HG03442 (cell line): Measurements from ENCODE around the gene RAC3.

Experiments
- ATAC-seq: cut with Tn5 transposase; IDR thresholded peaks from one replicate; pipeline ENCODE4 v1.9.1; 2021; ENCODE audit warnings: mild to moderate bottlenecking, moderate library complexity; ENCODE audit not compliant: unreplicated experiment

RAC3 gene

GRCh38 chr17:82022310-82022980 lies 9.0 kb upstream of the RAC3 start, which contains the start of gene CENPX:
CENPX (minus strand) TSS chr17:82022878; CDS start chr17:82022861, 17 bp downstream.
- no peak for ATAC-seq

- ATAC-seq, result peak; percentile 83
Measured at GRCh38 chr17:82022981-82023446, 8.5 kb upstream of the RAC3 start, which contains the start of gene LRRC45. LRRC45 (plus strand) TSS chr17:82023305; CDS start chr17:82023644, 339 bp downstream.

- ATAC-seq, result peak; percentile 2
Measured at GRCh38 chr17:82023447-82024241, 7.8 kb upstream of the RAC3 start.

DNA sequence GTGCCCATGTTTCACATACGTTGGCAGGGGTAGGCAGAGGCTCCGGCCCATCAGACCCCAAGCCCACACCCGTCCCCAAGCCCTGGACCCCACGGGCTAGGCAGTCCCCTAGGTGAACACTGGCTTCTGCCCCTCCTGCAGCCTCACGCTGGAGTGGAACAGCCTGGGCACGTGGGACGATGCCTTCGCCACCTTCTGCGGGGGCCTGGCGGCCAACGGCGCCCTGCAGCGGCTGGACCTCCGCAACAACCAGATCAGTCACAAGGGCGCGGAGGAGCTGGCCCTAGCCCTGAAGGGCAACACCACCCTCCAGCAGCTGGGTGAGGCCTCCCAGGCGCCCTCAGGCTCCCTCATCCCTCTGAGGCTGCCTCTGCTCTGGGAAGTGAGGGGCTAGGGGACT lies 6.6 kb upstream of the RAC3 start:
- ATAC-seq, result no peak

GRCh38 chr17:82025401-82026107 lies 5.9 kb upstream of the RAC3 start:
- no peak for ATAC-seq

DNA sequence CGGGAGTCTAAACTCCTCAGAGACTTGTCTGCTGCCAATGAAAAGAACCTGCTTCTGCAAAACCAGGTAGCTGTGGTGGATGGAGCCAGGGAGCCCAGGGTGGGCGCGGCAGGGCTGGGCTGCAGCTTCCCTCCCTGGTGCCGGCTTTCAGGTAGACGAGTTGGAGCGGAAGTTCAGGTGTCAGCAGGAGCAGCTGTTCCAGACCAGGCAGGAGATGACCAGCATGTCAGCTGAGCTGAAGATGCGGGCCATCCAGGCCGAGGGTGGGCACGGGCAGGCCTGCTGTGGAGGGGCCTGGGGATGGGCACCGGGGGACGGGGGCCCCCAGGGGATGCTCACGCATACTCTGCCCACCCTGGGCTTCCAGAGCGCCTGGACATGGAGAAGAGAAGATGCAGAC lies 3.2 kb upstream of the RAC3 start:
- ATAC-seq, result no peak

GRCh38 chr17:82028966-82029365 lies 2.5 kb upstream of the RAC3 start:
- no peak for ATAC-seq

GRCh38 chr17:82029391-82029790 lies 2.1 kb upstream of the RAC3 start:
- no peak for ATAC-seq

DNA sequence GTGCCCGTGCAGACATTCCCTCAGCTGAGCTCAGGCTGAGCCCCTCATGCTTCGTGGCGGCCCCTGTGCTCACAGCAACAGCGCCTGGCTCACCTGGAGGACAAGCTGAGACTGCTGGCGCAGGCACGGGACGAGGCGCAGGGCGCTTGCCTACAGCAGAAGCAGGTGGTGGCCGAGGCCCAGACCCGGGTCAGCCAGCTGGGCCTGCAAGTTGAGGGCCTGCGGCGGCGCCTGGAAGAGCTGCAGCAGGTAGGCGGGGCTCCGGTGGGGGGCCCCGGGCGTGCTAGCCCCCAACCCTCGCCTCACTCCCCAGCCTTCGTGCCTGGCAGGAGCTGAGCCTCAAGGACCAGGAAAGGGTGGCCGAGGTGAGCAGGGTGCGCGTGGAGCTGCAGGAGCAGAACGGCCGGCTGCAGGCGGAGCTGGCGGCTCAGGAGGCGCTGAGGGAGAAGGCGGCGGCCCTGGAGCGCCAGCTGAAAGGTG lies 1.4 kb upstream of the RAC3 start:
- ATAC-seq, result no peak

DNA sequence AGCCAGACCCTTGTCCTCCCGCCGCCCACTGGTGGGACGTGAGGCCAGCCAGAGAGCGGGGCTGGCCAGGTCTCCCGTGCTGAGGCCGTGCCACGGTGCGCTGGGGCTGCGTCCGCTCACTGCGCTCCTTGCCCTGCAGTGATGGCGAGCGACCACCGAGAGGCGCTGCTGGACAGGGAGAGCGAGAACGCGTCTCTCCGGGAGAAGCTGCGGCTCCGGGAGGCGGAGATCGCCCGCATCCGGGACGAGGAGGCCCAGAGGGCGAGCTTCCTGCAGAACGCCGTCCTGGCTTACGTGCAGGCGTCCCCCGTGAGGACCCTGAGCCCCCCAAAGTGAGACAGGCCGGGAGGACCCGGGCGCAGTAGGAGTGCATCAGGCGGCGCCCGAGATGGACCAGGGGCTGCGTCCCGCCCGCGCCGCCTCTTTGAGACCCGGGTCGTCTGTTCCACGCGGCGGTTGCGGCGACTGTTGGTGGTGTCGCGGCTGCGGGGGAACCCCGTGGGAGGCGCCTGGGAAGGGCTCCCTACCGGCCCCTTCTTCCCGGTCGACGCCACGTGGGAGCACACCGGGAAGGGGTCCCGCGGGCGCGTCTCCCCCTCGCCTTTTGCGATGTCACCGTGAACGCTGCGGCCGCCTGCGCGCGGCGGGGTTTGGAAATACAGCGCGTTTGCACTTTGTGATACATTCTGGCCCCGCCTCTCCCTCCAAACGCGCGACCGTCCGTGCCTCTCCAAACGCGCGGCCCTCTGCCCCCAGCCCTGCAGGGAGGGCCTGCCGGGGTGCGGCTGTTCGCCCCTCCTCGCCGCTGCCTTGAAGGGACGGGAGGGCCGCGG lies 792 bp upstream of the RAC3 start:
- peak; percentile 39 for ATAC-seq

DNA sequence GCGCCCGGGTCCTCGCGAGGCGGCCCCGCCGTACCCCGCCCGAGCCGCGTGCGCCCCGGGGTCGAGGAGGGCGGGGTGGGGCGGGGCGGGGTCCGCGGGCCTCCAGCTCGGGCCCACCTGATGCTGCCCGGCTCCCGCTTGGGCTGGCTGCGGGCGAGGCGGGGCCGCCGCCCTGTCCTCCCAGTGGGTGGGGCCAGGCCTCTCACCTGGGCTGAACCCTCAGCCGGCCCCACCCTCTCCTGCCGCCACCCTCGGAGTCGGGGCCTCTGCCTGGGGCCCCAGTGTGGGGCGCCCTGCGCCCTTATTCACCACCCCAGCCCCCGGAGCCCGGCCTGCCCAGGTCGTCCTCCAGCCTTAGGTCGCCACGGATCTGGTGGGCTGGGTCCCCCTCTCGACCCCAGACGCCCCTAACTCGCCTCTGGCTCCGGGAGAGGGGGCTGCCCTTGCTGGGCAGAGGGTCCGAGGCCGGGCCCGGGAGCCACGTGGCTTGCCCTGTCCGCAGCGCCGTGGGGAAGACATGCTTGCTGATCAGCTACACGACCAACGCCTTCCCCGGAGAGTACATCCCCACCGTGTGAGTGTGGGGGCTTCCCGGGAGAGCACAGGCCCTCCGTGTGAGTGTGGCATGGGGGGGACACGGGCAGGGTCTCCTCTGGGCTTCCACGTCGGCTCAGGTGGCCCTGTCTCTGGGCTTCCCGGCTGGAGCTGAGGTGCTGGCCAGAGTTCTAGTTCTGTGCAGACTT lies 578 bp downstream of the RAC3 start:
- ATAC-seq, result no peak

DNA sequence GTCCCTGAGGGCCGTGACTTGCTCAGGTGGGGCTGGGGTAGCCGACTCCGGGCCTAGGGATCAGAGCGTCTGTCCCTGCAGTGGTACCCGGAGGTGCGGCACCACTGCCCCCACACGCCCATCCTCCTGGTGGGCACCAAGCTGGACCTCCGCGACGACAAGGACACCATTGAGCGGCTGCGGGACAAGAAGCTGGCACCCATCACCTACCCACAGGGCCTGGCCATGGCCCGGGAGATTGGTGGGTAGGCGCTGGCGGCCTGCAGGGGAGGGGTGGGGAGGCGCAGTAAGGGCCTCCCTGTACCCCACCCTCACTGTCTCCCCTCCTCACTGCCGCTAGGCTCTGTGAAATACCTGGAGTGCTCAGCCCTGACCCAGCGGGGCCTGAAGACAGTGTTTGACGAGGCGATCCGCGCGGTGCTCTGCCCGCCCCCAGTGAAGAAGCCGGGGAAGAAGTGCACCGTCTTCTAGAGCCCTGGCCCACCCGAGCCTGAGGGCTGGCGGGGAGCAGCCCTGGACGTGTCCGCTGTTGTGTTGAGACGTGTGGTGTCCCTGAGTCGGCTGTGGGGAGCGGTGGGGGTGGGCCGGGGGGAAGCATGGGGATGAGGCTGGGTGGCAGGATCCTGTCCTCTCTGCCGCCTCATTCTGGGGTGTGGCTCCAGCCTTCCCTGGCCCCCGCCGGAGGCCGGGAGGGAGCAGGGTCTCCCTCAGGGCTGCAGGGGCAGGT lies 2.0 kb downstream of the RAC3 start:
- no peak for ATAC-seq

GRCh38 chr17:82034371-82035011 lies 3.0 kb downstream of the RAC3 start:
- ATAC-seq, result no peak

DNA sequence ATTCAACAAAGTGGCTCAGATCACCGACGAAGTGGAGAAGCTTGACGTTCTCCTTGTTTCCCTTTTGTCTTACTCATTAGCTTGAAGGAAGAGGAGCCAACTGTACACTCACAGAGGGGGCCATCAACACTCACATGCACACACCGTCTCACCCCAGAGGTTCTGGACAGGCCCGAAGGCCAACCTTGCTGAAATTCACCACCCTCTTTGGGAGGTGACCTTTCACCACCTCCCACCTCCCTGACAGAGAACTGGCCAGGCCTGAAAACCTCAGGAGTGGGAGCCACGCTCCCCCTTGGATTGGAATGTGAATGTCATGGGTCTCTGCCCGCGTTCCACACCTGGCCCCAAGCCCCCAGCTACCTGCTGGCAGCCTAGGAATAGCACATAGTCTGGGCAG lies 4.0 kb downstream of the RAC3 start:
- no peak for ATAC-seq

DNA sequence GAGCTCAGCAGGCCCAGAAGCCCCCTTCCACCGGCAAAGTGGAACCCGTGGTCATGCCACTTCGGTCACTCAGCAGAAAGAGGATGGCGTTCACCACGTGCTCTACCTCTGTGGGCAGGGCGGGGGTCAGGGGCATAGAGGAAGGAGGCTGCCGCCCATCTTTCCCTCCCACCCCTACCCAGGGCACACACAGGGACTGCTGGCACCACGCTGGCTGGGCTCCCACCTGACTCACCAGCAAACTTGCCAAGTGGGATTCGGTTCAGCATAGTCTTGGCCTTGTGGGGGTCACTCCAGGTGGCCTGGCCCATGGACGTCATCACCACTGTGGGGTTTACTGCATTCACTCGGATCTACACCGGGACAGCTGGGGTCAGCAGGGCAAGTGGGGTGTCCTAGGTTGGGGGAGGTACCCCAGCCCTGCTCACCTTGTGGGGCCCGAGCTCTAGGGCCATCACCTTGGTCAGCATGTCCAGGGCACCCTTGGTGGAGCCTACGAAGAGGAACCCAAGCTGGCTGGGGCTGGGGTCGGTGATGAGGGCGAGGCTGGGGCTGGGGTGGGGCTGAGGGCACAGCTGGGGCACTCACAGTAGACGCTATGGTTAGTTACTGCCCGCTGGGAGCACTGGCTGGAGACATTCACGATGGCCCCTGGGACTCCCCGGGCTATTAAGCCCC lies 4.6 kb downstream of the RAC3 start:
- no peak for ATAC-seq

GRCh38 chr17:82036634-82037091 lies 5.2 kb downstream of the RAC3 start:
- no peak for ATAC-seq

DNA sequence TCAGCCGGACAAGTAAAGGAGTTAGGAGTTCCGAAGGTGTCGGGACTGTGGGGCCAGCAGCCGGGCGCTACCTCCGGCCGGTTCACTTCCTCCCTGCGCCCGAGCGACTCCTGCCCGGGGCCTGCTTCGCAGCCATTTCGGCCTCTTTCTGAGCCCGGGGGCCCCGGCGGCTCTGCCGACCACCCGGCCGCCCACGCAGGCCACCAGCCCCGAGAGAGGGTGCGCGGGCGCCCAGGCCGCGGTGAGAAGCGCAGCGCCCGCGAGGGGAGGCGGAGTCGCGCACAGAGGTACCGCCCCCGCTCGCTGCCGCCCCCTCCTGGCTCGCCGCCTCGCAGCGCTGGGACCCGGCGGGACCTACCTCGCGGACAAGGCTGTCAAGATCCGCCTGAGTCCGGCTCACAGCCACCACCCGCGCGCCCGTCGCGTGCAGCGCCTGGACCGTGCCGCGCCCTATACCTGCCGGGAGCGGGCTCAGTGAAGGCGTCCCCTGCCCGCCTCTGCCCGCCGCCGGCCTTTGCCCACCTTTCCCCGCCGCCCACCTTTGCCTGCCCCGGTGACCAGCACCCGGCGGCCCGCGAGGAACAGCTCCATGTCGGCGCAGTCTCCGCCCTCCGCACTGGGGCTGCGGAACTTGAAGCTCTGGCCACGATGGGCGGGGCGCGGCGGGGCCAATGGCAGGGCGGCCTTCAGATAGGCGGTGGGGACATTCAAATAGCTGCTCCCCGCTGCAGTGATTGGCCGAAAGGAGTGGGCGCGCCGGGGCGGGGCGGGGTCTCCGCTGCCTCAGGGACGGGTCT lies 5.8 kb downstream of the RAC3 start, which contains the start of gene DCXR:
DCXR (minus strand) TSS at position 606 of the 797 bp plus-strand sequence; CDS start at position 591, 15 bp downstream.
- ATAC-seq, result peak; percentile 86
